ENCODE measurements around the gene DLG2.

GRCh38 chr11:85247797-85248196 lies 379.3 kb downstream of the DLG2 start:
- TF ChIP-seq PREB (CRISPR knock-in tag; IDR thresholded peaks at IDR 0.05) (no peak), RCOR1 (IDR thresholded peaks at IDR 0.05; ENCODE audit: borderline replicate concordance in 1 of 2, low read depth in 2 of 2, low read length in 2 of 2) (no peak), E2F5 (CRISPR knock-in tag; IDR thresholded peaks at IDR 0.05) (no peak), RAD21 (CRISPR knock-in tag; conservative IDR thresholded peaks at IDR 0.05 in 1 of 2, IDR thresholded peaks at IDR 0.05 in 1 of 2) (no peak), POLR2AphosphoS5 (IDR thresholded peaks at IDR 0.05; ENCODE audit: control insufficient read depth, insufficient read depth, low read depth, low read length) (no peak), E2F4 (CRISPR knock-in tag; IDR thresholded peaks at IDR 0.05; ENCODE audit: low read depth) (no peak), ZNF384 (IDR thresholded peaks at IDR 0.05; ENCODE audit: low read depth, low read length) (no peak), ZNF75A (CRISPR knock-in tag; IDR thresholded peaks at IDR 0.05) (no peak), ATF1 (CRISPR knock-in tag; IDR thresholded peaks at IDR 0.05) (no peak), ATF1 (tag; IDR thresholded peaks at IDR 0.05) (no peak), TRIM28 (IDR thresholded peaks at IDR 0.05) (no peak), SIN3A (IDR thresholded peaks at IDR 0.05; ENCODE audit: borderline replicate concordance in 2 of 2, control insufficient read depth in 1 of 2, low read depth in 2 of 2, low read length in 2 of 2) (no peak)
- TF ChIP-seq, protein P1, sequence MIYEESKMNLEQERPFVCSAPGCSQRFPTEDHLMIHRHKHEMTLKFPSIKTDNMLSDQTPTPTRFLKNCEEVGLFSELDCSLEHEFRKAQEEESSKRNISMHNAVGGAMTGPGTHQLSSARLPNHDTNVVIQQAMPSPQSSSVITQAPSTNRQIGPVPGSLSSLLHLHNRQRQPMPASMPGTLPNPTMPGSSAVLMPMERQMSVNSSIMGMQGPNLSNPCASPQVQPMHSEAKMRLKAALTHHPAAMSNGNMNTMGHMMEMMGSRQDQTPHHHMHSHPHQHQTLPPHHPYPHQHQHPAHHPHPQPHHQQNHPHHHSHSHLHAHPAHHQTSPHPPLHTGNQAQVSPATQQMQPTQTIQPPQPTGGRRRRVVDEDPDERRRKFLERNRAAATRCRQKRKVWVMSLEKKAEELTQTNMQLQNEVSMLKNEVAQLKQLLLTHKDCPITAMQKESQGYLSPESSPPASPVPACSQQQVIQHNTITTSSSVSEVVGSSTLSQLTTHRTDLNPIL (CRISPR knock-in tag; IDR thresholded peaks at IDR 0.05) = no peak
- TF ChIP-seq, protein P2, sequence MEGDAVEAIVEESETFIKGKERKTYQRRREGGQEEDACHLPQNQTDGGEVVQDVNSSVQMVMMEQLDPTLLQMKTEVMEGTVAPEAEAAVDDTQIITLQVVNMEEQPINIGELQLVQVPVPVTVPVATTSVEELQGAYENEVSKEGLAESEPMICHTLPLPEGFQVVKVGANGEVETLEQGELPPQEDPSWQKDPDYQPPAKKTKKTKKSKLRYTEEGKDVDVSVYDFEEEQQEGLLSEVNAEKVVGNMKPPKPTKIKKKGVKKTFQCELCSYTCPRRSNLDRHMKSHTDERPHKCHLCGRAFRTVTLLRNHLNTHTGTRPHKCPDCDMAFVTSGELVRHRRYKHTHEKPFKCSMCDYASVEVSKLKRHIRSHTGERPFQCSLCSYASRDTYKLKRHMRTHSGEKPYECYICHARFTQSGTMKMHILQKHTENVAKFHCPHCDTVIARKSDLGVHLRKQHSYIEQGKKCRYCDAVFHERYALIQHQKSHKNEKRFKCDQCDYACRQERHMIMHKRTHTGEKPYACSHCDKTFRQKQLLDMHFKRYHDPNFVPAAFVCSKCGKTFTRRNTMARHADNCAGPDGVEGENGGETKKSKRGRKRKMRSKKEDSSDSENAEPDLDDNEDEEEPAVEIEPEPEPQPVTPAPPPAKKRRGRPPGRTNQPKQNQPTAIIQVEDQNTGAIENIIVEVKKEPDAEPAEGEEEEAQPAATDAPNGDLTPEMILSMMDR (IDR thresholded peaks at IDR 0.05 in 2 of 3, conservative IDR thresholded peaks at IDR 0.05 in 1 of 3; ENCODE audit: insufficient read depth in 2 of 3, low read depth in 1 of 3, low read length in 3 of 3) = no peak

All from K562 (cell line).